ENCODE results near the gene PCBP4. TPM values are rescaled to one million over a fixed set of nuclear protein-coding genes. Genes with fewer than 3 reads are reported as not detected.

The PCBP4 gene
- total and polyA plus RNA-seq, 8 donors, result 12.5 to 122 (median 30.0) TPM

DNA sequence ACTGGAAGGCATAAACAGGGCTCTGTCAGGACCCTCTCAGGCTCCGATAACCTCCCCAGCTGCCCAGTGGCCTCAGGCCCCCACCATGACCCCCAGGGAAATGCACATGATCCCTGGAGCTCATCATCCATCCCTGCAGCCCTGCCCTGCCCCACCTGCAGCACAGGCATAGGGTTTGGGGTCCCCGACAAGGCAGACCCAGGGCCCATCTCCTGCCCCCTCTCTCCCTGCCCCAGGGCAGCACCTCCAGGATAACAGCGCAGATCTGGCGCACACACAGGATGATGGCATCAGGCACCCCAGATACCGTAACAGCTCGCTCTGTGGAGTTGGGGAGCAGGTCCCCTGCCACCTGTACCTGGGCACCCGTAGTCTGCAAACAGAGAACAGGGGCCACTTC lies 7.6 kb downstream of the PCBP4 start:
- Histone ChIP-seq H3K9me3 (no peaks in the 10 kb centered on the region), H3K36me3 (peaks cover 0 to 41% (median 35%) of the 10 kb centered on the region in 4 donors), H3K27me3 (peaks cover 0 to 20% (median 0%) of the 10 kb centered on the region in 3 donors), H3K4me1 (peaks cover 16 to 53% (median 34%) of the 10 kb centered on the region in 4 donors), H3K27ac (no peak overlapping the region), H3K4me3 (no peak overlapping the region)
- TF ChIP-seq POLR2A (IDR thresholded peaks at IDR 0.05) (no peak), POLR2AphosphoS5 (IDR thresholded peaks at IDR 0.05) (no peak), EP300 (IDR thresholded peaks at IDR 0.05) (no peak)
- TF ChIP-seq, protein P1, sequence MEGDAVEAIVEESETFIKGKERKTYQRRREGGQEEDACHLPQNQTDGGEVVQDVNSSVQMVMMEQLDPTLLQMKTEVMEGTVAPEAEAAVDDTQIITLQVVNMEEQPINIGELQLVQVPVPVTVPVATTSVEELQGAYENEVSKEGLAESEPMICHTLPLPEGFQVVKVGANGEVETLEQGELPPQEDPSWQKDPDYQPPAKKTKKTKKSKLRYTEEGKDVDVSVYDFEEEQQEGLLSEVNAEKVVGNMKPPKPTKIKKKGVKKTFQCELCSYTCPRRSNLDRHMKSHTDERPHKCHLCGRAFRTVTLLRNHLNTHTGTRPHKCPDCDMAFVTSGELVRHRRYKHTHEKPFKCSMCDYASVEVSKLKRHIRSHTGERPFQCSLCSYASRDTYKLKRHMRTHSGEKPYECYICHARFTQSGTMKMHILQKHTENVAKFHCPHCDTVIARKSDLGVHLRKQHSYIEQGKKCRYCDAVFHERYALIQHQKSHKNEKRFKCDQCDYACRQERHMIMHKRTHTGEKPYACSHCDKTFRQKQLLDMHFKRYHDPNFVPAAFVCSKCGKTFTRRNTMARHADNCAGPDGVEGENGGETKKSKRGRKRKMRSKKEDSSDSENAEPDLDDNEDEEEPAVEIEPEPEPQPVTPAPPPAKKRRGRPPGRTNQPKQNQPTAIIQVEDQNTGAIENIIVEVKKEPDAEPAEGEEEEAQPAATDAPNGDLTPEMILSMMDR (IDR thresholded peaks at IDR 0.05), result no peak
- no peak for DNase-seq
- intact Hi-C loops (cut with DNase I; ENCODE audit: low total_unique reads), result no loop called here
- WGBS, 5 donors, result 96 to 98% (median 97%) methylated on average over 7 of the region's 7 CpGs

GRCh38 chr3:51958603-51959521 lies 8.4 kb downstream of the PCBP4 start:
- TF ChIP-seq POLR2AphosphoS5 (IDR thresholded peaks at IDR 0.05) (no peak), POLR2A (IDR thresholded peaks at IDR 0.05) (no peak), EP300 (IDR thresholded peaks at IDR 0.05) (no peak)
- TF ChIP-seq, protein P1 (IDR thresholded peaks at IDR 0.05), result no peak
- Histone ChIP-seq H3K4me1 (peaks cover 16 to 45% (median 28%) of the 10 kb centered on the region in 4 donors), H3K4me3 (no peak overlapping the region), H3K27ac (no peak overlapping the region), H3K9me3 (no peaks in the 10 kb centered on the region), H3K36me3 (peaks cover 0 to 41% (median 35%) of the 10 kb centered on the region in 4 donors), H3K27me3 (peaks cover 0 to 20% (median 0%) of the 10 kb centered on the region in 3 donors)
- DNase-seq, result no peak
- intact Hi-C loops (cut with DNase I; ENCODE audit: low total_unique reads), result no loop called here
- 91 to 95% (median 93%) methylated on average over 18 to 20 of the region's 20 CpGs for WGBS, 5 donors

- Histone ChIP-seq H3K27ac (no peak overlapping the region), H3K9me3 (no peaks in the 10 kb centered on the region)
- TF ChIP-seq, protein P1 (IDR thresholded peaks at IDR 0.05), result no peak
- TF ChIP-seq EP300 (IDR thresholded peaks at IDR 0.05) (no peak), POLR2AphosphoS5 (IDR thresholded peaks at IDR 0.05) (no peak), POLR2A (IDR thresholded peaks at IDR 0.05) (no peak)
Measured at GRCh38 chr3:51957520-51958205, 9.6 kb downstream of the PCBP4 start.

More at GRCh38 chr3:51957520-51958205, 9.6 kb downstream of the PCBP4 start:
- intact Hi-C loops (cut with DNase I; ENCODE audit: low total_unique reads), result no loop called here
- 91 to 99% (median 96%) methylated on average over 12 to 15 of the region's 15 CpGs for WGBS, 5 donors
- H3K36me3 ChIP-seq, result peaks cover 0 to 41% (median 35%) of the 10 kb centered on the region in 4 donors
- no peak overlapping the region for H3K4me3 ChIP-seq
- no peak for DNase-seq
- H3K4me1 ChIP-seq, result peaks cover 16 to 33% (median 22%) of the 10 kb centered on the region in 4 donors
- peaks cover 0 to 20% (median 0%) of the 10 kb centered on the region in 3 donors for H3K27me3 ChIP-seq
